GM13976 (cell line): ENCODE measurements around the gene SACM1L.
"Not testable (repeated sequence)": the region's sequence is repeated elsewhere in the genome, so short reads cannot be mapped to it uniquely, and the experiment has no call there.

ENCODE experiments used
- DNase-seq: peaks from one replicate; pipeline ENCODE4 v3.0.0; 2012; ENCODE audit warnings: low spot score
- CTCF ChIP-seq: IDR thresholded peaks from 2 replicates; pipeline ENCODE4 v1.5.1; 2012; ENCODE audit warnings: borderline replicate concordance, mild to moderate bottlenecking; ENCODE audit not compliant: insufficient read depth; ENCODE audit errors: extremely low read depth, missing control alignments, control extremely low read depth
- in situ Hi-C: fragments of 300-500 bp; cut with MboI; formaldehyde crosslinking; loops from one replicate; pipeline ENCODE4 v1.12.0; 2022; ENCODE audit warnings: low sequenced_read_pairs, mixed read lengths, inconsistent platforms; ENCODE audit not compliant: unreplicated experiment

Gene SACM1L

GRCh38 chr3:45682786-45683185, 6.4 kb upstream of the SACM1L start:
- in situ Hi-C loops = no loop called here
- no peak for TF ChIP-seq CTCF
- DNase-seq = no peak

- in situ Hi-C loops = no loop called here
- TF ChIP-seq CTCF = no peak
- DNase-seq = no peak
Observed at GRCh38 chr3:45683417-45684326, 5.5 kb upstream of the SACM1L start.

- TF ChIP-seq CTCF = no peak
- in situ Hi-C loops = no loop called here
- DNase-seq = no peak
Observed at GRCh38 chr3:45684327-45684892, 4.8 kb upstream of the SACM1L start.

GRCh38 chr3:45685722-45686121, 3.5 kb upstream of the SACM1L start:
- DNase-seq, in situ Hi-C loops: not testable (repeated sequence)

GRCh38 chr3:45686850-45687249, 2.3 kb upstream of the SACM1L start:
- DNase-seq = no peak
- in situ Hi-C loops = no loop called here
- TF ChIP-seq CTCF = no peak

- in situ Hi-C loops = no loop called here
- no peak for DNase-seq
- no peak for TF ChIP-seq CTCF
Observed at GRCh38 chr3:45687828-45688193, 1.4 kb upstream of the SACM1L start.

GRCh38 chr3:45688194-45688881, 858 bp upstream of the SACM1L start:
- no peak for TF ChIP-seq CTCF
- peak; percentile 57 for DNase-seq
- in situ Hi-C loops = no loop called here
